Fibroblast of mammary gland (primary cell): ENCODE results near the gene AP2A1.

ENCODE experiments used
- DNase-seq: peaks from one replicate; pipeline ENCODE4 v3.0.0-alpha.2; 2010; ENCODE audit warnings: low read depth
- H3K4me3 ChIP-seq: 2 replicates; pipeline ENCODE4 v1.5.1; 2011; ENCODE audit warnings: low read depth, mild to moderate bottlenecking, low read length, moderate library complexity; ENCODE audit not compliant: control insufficient read depth
- TF ChIP-seq, protein P1 (sequence below): conservative IDR thresholded peaks from 2 replicates; pipeline ENCODE4 v1.5.1; 2011; ENCODE audit warnings: low read depth, low read length, inconsistent platforms; ENCODE audit not compliant: control insufficient read depth, insufficient read depth

AP2A1 gene

DNA sequence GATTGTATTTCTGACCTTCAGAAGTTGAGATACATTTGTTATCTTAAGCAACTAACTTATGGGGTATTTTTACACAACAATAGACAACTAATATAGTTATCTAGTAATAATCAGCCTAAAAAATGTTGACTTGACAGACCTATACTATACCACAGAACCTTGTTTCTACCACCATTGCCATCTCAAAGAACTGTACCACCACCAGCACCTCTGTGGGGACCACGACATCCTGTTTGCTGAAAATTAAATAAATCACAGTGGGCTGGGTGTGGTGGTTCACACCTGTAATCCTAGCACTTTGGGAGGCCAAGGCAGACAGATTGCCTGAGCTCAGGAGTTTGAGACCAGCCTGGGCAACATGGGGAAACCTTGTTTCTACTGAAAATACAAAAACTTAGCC lies 27.7 kb upstream of the AP2A1 start:
- no peak overlapping the region for H3K4me3 ChIP-seq
- TF ChIP-seq, protein P1, sequence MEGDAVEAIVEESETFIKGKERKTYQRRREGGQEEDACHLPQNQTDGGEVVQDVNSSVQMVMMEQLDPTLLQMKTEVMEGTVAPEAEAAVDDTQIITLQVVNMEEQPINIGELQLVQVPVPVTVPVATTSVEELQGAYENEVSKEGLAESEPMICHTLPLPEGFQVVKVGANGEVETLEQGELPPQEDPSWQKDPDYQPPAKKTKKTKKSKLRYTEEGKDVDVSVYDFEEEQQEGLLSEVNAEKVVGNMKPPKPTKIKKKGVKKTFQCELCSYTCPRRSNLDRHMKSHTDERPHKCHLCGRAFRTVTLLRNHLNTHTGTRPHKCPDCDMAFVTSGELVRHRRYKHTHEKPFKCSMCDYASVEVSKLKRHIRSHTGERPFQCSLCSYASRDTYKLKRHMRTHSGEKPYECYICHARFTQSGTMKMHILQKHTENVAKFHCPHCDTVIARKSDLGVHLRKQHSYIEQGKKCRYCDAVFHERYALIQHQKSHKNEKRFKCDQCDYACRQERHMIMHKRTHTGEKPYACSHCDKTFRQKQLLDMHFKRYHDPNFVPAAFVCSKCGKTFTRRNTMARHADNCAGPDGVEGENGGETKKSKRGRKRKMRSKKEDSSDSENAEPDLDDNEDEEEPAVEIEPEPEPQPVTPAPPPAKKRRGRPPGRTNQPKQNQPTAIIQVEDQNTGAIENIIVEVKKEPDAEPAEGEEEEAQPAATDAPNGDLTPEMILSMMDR = no peak
- no peak for DNase-seq

GRCh38 chr19:49739933-49740332 lies 26.9 kb upstream of the AP2A1 start:
- DNase-seq = peak; percentile 34
- no peak overlapping the region for H3K4me3 ChIP-seq
- TF ChIP-seq, protein P1 = no peak

DNA sequence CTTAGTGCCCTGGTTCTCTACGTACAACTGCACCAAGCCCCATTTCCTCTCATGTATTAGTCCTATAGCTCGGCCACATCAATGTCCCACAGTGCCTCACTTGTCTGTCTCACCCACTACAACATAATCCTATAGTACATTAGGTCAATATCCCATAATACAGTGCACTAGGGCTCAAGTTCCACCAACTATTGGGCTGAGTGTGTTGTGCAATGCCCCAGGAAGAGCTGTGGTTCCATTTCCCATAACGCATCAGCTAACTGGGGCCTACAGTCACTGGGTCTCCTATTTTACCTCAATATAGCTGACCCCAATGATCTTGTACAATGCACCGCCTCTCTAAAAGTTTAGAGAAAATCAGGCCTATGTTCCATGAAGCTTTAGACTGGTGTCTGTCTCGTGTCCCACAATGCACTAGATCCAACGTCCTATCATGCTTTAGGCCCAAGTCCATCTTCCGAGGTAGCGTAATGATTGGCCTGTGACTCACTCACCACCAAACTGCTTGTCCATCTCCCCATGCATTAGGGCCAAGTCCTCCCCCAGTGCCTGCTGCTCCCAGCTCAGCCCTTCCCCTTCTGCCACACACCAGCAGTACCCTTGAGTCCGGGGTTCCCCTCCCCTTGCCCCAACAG lies 25.5 kb upstream of the AP2A1 start:
- no peak overlapping the region for H3K4me3 ChIP-seq
- DNase-seq = peak; percentile 55
- TF ChIP-seq, protein P1 = no peak

GRCh38 chr19:49744946-49745381 lies 21.8 kb upstream of the AP2A1 start:
- DNase-seq = no peak
- no peak overlapping the region for H3K4me3 ChIP-seq
- TF ChIP-seq, protein P1 = no peak

GRCh38 chr19:49746206-49746958 lies 20.4 kb upstream of the AP2A1 start:
- H3K4me3 ChIP-seq = no peak overlapping the region

GRCh38 chr19:49749055-49749716 lies 17.6 kb upstream of the AP2A1 start:
- TF ChIP-seq, protein P1 = no peak
- peak; percentile 44 for DNase-seq
- no peak overlapping the region for H3K4me3 ChIP-seq

More at GRCh38 chr19:49746206-49746958, 20.4 kb upstream of the AP2A1 start:
- TF ChIP-seq, protein P1 = no peak
- DNase-seq = peak; percentile 83
